ENCODE data around the gene LRRC18.

GRCh38 chr10:48973065-48973464 lies 33.4 kb upstream of the LRRC18 start:
- no peak for TF ChIP-seq ZNF133 (tag by site-specific recombination; IDR thresholded peaks at IDR 0.05)
- TF ChIP-seq ZNF529 (tag by site-specific recombination; IDR thresholded peaks at IDR 0.05; ENCODE audit: insufficient replicate concordance): no peak
- TF ChIP-seq, protein P1, sequence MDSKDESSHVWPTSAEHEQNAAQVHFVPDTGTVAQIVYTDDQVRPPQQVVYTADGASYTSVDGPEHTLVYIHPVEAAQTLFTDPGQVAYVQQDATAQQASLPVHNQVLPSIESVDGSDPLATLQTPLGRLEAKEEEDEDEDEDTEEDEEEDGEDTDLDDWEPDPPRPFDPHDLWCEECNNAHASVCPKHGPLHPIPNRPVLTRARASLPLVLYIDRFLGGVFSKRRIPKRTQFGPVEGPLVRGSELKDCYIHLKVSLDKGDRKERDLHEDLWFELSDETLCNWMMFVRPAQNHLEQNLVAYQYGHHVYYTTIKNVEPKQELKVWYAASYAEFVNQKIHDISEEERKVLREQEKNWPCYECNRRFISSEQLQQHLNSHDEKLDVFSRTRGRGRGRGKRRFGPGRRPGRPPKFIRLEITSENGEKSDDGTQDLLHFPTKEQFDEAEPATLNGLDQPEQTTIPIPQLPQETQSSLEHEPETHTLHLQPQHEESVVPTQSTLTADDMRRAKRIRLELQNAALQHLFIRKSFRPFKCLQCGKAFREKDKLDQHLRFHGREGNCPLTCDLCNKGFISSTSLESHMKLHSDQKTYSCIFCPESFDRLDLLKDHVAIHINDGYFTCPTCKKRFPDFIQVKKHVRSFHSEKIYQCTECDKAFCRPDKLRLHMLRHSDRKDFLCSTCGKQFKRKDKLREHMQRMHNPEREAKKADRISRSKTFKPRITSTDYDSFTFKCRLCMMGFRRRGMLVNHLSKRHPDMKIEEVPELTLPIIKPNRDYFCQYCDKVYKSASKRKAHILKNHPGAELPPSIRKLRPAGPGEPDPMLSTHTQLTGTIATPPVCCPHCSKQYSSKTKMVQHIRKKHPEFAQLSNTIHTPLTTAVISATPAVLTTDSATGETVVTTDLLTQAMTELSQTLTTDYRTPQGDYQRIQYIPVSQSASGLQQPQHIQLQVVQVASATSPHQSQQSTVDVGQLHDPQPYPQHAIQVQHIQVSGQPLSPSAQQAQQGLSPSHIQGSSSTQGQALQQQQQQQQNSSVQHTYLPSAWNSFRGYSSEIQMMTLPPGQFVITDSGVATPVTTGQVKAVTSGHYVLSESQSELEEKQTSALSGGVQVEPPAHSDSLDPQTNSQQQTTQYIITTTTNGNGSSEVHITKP (tag by site-specific recombination; IDR thresholded peaks at IDR 0.05): no peak
- TF ChIP-seq ZNF274 (IDR thresholded peaks at IDR 0.05; ENCODE audit: low read length): no peak
- no peak for TF ChIP-seq ZNF274 (tag by site-specific recombination; IDR thresholded peaks at IDR 0.05; ENCODE audit: borderline replicate concordance)
- no peak for TF ChIP-seq TCF7L2 (IDR thresholded peaks at IDR 0.05; ENCODE audit: borderline replicate concordance, low read depth, low read length)
- TF ChIP-seq PATZ1 (tag by site-specific recombination; IDR thresholded peaks at IDR 0.05): no peak
- no peak for TF ChIP-seq MEIS1 (CRISPR knock-in tag; IDR thresholded peaks at IDR 0.05; ENCODE audit: borderline replicate concordance)
- no peak for TF ChIP-seq ZNF404 (tag by site-specific recombination; IDR thresholded peaks at IDR 0.05)
- TF ChIP-seq ZNF10 (tag by site-specific recombination; IDR thresholded peaks at IDR 0.05): no peak
- no peak for TF ChIP-seq ZFHX2 (tag by site-specific recombination; conservative IDR thresholded peaks at IDR 0.05)
- TF ChIP-seq ZNF423 (tag by site-specific recombination; IDR thresholded peaks at IDR 0.05): no peak
- TF ChIP-seq, protein P2, sequence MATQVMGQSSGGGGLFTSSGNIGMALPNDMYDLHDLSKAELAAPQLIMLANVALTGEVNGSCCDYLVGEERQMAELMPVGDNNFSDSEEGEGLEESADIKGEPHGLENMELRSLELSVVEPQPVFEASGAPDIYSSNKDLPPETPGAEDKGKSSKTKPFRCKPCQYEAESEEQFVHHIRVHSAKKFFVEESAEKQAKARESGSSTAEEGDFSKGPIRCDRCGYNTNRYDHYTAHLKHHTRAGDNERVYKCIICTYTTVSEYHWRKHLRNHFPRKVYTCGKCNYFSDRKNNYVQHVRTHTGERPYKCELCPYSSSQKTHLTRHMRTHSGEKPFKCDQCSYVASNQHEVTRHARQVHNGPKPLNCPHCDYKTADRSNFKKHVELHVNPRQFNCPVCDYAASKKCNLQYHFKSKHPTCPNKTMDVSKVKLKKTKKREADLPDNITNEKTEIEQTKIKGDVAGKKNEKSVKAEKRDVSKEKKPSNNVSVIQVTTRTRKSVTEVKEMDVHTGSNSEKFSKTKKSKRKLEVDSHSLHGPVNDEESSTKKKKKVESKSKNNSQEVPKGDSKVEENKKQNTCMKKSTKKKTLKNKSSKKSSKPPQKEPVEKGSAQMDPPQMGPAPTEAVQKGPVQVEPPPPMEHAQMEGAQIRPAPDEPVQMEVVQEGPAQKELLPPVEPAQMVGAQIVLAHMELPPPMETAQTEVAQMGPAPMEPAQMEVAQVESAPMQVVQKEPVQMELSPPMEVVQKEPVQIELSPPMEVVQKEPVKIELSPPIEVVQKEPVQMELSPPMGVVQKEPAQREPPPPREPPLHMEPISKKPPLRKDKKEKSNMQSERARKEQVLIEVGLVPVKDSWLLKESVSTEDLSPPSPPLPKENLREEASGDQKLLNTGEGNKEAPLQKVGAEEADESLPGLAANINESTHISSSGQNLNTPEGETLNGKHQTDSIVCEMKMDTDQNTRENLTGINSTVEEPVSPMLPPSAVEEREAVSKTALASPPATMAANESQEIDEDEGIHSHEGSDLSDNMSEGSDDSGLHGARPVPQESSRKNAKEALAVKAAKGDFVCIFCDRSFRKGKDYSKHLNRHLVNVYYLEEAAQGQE (tag by site-specific recombination; IDR thresholded peaks at IDR 0.05): no peak
- TF ChIP-seq ZNF394 (tag by site-specific recombination; IDR thresholded peaks at IDR 0.05; ENCODE audit: borderline replicate concordance): no peak

All from HEK293 (cell line).